Neural progenitor cell (in vitro differentiated cells): ENCODE data around the gene SMARCA5.

Experiments
- EZH2 ChIP-seq: fragments of 200-600 bp; sonication (generic); IDR thresholded peaks from 2 replicates; pipeline ENCODE4 v1.6.1; 2017; ENCODE audit warnings: antibody characterized with exemption, mild to moderate bottlenecking, moderate library complexity
- EZH2phosphoT487 ChIP-seq: fragments of 200-600 bp; sonication (generic); IDR thresholded peaks from 2 replicates; pipeline ENCODE4 v1.6.1; 2017; ENCODE audit warnings: antibody characterized with exemption
- TF ChIP-seq, protein P1 (sequence below): fragments of 200-600 bp; sonication (generic); IDR thresholded peaks from 2 replicates; pipeline ENCODE4 v1.5.1; 2017; ENCODE audit warnings: antibody characterized with exemption, mild to moderate bottlenecking

DNA sequence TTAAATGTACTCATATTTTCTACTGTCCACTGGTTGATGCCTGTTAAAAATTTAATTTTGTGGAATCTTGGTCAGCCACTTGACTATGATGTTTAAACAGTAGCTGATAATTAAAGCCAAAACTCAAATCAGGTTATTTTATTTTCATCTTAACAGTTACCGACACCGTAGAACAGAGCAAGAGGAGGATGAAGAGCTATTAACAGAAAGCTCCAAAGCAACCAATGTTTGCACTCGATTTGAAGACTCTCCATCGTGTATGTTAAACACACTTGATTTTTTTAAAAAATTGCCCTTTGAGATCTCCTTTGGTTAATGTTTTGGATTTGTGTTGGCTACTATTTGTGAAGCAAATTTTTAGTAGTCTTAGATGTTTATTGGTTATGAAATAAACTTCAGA lies 10.7 kb downstream of the SMARCA5 start:
- TF ChIP-seq, protein P1, sequence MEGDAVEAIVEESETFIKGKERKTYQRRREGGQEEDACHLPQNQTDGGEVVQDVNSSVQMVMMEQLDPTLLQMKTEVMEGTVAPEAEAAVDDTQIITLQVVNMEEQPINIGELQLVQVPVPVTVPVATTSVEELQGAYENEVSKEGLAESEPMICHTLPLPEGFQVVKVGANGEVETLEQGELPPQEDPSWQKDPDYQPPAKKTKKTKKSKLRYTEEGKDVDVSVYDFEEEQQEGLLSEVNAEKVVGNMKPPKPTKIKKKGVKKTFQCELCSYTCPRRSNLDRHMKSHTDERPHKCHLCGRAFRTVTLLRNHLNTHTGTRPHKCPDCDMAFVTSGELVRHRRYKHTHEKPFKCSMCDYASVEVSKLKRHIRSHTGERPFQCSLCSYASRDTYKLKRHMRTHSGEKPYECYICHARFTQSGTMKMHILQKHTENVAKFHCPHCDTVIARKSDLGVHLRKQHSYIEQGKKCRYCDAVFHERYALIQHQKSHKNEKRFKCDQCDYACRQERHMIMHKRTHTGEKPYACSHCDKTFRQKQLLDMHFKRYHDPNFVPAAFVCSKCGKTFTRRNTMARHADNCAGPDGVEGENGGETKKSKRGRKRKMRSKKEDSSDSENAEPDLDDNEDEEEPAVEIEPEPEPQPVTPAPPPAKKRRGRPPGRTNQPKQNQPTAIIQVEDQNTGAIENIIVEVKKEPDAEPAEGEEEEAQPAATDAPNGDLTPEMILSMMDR: no peak
- TF ChIP-seq EZH2: no peak
- TF ChIP-seq EZH2phosphoT487: no peak
